HG02884 (cell line): ENCODE results near the gene NTNG1.
"Not testable (repeated sequence)": the region's sequence is repeated elsewhere in the genome, so short reads cannot be mapped to it uniquely, and the experiment has no call there.

Source experiments
- ATAC-seq: cut with Tn5 transposase; IDR thresholded peaks from one replicate; pipeline ENCODE4 v1.9.1; 2021; ENCODE audit warnings: mild to moderate bottlenecking, moderate library complexity; ENCODE audit not compliant: unreplicated experiment

The NTNG1 gene

DNA sequence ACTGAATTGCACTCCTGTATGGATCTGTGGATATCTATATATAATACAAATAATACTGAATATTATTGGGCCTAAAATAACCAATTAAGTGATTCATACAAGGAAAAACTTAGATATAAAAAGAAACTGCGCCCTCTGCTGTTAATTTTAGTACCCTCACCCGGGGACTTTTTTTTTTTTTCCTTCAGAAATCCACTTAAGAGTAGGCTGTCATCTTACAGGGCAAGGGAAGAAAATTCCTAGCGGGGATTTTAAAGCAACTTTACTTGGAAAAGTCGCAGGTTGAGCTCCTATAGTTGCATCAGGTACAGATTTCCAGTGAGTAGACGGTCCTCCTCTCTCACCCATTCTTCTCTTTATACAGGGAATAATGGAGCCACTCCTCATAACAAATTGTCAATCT is 1.3 kb downstream of the NTNG1 start:
- ATAC-seq = no peak

DNA sequence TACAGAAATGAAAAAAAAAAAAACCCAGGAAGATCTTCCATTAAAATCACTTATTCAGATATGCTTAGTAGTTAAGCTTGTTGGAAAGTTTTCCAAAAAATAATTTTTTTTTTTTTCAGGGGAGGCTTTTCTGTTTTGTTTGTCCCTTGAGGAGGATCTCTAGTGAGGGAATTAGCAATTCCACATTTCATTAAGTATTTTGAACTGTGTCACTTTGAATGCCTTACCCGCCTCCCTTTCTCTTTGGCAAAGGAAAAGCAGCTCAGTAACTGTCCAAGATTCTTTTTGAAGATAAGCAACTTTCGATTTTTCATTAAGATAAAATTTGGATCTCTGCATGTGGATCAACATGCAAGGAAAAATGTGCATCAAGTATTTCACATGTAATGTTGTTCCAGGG is 1.8 kb downstream of the NTNG1 start:
- no peak for ATAC-seq

DNA sequence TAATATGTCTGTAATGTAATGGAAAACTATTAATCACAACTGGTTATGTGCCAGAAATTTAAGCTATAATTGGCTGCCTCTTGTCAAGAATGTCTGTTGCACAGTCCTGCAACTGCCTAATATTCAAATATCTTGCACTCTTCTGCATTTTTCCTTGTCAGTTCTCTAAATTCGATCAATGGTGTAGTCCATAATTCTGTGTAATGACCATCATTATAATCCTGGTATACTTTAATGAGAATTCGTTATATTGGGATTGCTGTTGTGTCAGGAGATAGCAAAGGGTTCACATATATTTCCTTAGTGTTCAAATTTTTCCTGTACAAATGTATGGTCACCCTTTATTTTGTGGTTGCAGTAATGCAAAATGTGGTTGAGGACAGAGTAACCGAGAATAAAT is 4.8 kb downstream of the NTNG1 start:
- ATAC-seq = no peak

DNA sequence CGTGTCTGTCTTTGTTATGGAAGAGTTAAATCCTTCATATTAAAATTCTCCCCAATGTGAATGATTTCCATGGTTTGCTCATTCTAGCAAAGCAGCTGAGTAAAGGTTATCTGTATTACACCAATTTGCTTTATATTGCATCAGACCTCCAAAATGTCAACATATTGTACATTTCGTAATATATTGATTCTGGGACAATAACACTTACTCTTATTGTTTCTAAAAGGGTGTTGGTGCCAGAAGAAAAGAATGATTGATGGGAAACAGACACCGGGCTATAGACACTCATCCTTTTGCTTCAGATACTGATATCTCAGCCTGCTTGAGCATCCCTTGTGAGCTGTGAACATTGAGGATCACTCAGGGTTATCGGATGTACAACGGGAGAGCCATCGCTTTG is 7.0 kb downstream of the NTNG1 start:
- ATAC-seq = no peak

DNA sequence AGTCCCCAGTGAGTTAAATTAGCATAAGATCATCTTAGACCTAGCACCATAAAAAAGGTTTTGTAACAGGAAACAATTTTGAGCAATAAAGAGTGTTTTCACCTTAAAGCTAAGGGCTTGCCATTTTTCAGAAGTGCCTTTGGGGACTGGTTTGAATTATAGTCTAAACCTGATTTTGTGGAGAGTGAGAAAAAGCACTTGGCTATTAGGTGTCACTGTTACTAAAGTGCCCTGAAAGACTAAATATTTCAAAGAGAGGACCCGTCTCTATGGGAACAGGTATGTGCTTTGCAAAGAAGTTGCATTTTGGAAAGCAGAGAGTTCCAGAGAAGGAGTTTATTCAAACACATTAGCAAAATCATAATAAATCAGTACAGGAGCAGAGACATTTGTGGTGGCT is 9.1 kb downstream of the NTNG1 start:
- ATAC-seq = no peak

DNA sequence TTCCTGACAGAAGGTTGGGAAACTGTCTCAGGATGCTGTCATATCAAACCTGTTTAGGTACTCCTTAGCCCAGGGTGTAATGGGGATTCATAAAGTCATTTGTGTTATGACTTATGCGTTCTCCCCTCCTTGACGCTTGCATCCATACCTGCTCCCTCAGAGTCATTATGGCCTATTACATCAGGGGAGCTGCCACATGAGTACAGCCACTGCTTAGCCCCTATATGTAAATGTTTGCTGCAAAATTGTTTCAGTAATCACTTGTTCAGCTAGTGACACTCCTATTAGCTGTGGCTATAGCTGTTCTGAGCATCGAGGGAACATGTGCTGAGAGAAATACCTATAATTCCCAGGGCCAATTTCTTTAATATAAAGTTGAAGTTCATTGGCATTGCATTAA is 10.5 kb downstream of the NTNG1 start:
- ATAC-seq = no peak

DNA sequence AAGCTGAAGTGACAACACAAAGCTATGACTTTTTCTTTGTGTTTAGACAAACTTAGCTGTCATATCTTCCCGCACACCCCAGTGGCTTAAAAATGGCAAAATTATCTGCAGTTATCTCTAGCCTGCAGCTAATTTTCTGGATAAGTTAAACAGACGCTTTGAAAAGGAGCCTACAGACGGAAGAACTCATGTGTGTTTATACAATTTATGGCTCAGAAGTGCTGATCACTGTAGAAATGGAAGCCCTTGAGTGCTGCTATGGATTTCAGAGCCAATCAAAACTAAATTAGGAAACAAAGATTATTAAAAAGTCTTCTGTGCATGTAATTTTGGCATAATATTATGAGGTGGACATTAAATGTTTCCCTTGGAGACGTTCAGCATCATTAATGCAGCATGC is 11.6 kb downstream of the NTNG1 start:
- ATAC-seq = no peak

DNA sequence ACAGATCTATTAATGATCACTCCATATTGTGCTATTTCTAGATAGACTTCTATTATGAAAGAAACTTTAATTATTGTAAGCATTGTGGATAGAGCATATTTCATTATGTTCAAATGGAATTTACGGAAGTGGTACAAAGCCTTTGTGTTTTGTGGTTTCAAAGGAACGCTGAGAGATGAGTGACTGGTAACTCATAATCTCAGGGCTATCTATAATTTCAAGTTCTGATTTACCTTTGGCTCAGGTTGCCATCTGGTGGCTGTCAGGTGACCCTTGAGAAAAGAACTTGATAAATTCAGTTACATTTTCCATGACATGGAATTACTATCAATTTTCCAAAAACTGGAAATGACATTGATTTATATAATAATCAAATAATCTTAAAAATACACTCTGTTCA is 12.2 kb downstream of the NTNG1 start:
- no peak for ATAC-seq

DNA sequence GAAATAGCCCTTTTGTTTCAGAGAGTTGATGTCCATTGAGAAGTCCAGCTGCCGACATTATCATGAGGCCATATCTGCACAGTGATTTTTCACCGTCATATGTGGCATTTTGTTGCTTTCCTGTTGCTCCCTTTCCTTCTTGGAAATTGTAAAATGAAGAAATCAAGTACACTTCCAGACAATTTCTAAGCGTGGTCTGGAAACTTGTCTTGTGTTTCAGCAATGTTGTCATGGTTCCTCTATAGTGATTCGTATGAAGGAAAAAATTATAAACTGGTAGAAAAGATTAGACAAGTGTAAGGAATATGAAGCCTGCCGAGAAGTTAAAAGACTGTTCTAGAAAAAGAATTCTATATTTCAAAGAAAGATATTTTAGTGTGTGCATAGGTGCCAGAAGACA is 17.7 kb downstream of the NTNG1 start:
- no peak for ATAC-seq

DNA sequence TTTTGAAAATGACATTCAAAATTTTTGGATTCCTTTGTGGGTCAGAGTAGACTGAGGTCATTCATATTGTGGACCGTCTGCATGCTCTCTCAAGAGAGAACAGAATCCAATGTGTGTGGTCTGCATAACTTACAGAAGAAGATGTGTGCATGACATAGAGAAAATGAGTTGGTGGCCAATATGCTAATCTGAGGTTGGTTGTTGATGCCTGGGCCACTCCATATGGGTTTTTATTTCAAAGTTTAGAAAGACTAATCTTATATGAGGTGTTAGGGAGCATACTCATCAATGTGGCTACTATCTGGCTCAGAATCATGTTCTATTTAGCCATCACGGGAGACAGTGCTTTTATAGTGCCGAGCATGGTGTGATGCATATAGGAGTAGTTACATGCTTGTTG is 18.2 kb downstream of the NTNG1 start:
- ATAC-seq = no peak

DNA sequence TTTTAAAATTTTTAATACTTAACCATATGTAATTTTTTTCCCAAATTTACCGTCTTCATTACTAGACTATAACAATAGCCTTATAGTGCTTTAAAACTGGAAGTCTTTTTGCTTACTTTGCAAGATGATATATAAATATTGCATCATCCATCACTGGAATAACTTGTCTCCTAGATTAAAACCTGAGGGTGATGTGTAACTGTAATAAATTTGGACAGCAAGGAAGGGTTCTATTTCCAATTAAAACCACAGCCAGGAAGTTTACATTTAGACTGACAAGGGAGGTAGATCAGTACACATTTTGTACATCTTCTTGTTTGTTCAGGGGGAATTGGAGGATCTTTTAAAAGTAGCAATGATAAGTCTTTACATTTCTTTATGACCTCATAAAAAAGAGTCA is 21.9 kb downstream of the NTNG1 start:
- ATAC-seq = no peak

DNA sequence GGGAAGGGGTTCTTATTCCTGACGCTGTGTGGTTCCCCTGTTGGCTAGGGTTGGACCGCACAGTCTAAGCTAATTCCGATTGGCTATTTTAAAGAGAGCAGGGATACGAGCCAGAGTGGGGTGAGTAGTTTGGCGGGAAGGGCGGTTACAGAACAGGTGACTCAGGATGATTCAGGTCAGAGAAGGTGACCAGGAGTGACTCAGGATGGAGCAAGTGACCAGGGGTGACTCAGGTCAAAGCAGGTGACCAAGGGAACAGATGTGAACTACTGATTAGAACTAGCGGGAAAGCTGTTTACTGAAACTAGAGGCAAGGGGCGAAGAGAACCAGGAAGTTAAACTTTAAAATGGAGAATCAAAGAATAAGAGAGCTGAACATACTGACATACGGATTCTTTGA is 24.1 kb downstream of the NTNG1 start:
- ATAC-seq = not testable (repeated sequence)

DNA sequence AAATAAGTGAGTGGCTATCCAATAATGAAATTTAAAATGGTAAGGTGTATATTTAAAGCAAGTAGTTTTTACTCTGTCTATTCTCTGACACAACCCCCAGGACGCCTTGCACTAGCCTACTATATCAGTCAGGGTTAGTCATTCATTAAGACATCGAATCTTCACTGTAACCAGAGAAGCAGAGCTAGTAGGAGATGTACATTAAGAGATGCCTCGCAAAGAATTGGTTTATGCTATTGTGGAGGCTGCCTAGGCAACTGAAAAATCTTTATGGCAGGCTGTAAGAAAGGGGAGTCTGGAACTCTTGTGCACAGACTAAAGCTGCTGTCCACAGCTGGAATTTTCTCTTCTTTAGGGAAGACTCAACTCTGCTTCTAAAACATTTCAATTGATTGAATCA is 28.8 kb downstream of the NTNG1 start:
- ATAC-seq = no peak

DNA sequence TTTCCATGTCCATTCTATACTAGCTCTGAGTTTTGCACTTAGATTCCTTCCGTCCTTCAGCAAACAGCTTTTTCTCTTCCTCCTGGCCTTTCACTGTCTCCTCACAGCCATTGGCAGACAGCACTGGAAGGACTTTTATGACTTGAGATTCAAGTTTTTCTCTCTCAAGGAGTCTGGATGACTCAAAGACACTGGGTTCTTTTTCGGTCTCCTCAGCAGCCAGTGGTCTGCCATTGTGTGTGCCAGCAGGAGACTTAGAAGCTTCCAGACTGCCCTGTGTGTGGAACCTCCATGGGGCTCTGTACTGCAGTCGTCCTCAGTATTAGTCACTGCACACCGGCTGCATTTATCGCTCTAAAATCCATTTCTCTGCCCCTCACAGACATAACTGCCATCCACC is 30.5 kb downstream of the NTNG1 start:
- no peak for ATAC-seq

DNA sequence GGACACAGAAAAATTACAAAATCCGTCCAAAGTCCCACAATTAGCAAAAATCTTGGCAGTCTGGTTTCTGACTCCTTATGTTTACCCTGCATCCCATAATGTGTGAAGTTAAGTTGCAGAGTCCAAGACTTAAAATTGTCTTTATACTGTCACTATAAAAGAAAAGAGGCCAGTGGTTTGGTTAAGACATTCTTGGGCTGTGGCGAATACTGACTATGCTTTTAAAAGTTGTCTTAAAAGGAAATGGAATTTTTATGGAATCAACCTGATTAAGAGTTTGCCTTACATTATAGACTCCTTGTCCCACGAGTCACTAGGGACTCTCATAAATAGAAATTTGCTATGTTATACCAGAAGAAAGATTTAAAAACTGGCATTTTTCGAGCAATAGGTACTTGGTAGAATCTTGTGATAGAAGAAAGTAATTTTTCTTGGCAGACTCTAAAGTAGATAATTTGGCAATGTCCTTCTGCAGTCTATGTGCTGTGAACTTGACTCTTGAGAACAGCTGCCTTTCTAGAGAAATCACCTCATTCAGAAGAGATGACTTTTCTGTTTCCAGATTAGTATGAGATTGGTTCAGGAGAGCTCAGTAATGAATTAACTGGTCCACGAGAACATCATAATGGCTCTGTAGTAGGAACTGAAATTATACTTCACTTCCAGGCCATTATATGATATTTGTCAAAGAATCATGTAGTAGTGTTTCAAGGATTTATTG is 31.8 kb downstream of the NTNG1 start:
- no peak for ATAC-seq

DNA sequence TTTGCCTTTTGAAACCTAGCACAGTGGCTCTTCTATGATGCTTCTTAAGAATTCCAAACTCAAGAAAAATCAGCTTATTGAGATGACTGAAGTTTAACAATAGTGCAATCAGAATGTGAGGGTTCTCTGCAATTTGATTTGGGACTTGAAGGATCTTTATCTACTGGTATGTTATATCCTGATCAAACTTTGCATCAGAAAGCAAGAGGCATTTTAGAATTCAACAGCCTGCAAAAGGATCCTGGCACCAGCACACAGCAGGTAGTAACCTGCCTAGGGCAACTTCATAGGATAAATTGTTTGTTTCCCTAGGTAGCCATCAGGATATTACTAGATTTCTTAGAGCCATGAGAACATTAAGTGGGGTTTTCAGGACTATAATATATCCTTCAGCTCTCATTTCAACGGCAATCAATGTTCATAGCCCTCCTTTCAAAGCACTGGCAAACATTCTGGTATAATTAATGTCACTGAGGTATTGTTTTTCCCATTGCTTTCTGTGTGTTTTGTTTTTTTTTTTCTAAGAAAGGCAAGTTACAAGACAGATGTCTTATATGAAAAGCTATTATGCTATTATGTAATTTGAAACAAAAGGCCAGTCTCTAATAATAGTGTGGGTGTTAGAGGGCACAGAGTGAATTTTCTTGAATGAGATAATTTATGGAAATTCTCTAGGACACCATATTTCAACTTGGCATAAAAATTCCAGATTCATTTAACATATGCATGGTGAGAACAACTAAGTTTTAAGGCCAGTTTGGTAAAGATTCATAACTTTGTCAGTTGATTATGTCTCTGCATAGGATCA is 34.5 kb downstream of the NTNG1 start:
- ATAC-seq = no peak

DNA sequence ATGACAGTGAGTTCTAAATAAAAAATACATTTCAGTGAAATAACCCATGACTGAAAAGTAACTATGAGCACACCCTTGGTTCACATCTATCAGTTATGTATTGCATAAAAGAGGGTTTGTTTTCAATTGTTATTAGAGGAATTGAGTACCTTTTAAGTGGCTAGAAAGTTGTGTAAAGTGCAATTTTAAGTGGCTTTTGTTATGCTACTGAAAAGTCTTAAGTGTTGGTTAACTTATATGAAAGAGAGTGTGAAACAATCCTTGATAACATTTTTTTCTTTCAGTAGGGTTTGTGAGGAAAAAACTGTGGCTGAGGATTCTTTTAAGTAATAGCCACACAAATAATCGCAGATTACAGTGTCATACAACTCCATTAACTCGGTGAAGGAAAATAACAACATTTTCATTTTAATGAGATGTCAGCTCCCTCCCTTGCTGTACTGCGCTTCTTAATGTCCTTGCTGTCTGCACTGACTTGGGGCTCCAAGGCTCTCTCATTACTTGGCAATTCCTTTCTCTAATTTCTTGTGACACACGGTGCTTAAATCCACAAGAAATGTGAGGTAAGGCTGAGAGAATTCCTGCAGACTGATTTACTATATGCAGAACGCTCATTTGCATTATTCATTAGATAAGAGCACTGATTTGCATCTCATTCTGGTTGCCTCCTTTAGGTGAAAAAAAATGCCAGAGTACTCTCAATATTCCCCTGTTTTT is 40.6 kb downstream of the NTNG1 start:
- ATAC-seq = no peak

DNA sequence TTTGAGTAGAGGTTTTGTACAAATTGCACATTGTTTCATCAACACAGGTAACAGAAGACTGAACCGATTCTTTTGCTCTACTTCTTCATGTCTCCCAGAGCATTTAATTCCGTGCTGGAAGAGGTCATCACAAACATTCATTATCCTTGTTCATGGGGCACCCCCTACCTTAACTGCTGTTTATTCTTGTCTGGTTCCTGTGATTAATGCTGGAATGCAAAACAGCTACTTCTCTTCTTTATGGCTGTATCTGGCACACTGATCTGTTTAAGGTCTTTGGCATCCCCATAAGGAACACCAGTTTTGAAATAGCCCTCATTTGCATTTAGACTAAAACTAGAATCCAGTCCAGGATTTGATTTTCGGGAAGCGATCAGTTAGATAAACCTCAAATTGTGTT is 42.2 kb downstream of the NTNG1 start:
- no peak for ATAC-seq

DNA sequence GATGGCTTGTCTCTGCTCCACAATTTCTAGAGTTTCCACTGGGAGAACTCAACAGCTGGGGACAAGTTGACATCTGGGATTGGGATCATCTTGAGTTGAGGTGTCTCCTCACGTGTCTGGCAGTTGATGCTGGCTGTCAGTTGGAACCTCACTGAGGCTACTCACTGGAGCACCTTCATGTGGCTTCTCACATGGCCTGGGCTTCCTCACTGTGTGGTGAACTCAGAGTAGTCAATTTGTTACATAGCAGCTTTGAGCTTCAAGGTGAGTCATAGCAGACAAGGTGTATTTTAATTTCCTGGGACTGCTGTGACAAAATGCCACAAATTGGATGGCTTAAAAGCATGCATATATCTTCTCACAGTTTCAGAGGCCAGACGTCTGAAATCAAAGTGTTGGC is 44.0 kb downstream of the NTNG1 start:
- ATAC-seq = no peak

DNA sequence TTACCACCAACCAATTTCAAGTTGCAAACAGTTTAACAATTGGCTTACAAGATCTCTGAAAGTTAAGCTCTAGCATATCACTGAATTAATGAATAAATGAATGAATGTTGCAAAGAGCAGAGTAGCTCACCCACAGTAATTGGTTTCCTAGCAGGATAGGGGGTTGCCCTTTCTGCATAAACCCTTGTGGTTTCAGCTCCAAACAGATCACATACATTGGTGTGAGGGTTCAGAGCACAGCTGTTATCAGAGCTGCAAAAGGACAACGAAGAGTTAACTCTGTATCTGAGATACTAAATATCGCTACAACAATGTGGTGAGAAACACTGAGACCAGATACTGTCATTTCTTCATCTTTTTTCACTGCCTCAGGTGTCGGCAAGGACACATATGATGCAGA is 46.6 kb downstream of the NTNG1 start:
- no peak for ATAC-seq

DNA sequence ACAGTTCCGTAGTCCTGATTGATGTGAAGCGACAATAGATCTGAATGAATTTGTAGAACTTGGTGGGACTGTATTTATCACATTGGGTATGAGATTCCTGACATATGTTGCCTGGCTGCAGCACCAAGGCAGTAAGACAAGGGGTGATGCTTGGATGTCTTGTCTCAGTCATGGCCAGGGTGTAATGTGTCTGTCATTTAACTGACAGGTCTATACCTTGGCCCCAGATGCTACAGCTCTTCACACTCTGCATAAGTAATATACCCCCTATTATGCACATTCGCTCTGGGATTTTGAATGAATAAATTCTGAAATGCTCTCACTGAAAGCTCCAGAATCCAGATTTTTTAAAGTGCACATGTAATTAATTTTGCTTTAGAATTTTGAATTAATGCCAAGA is 47.3 kb downstream of the NTNG1 start:
- ATAC-seq = no peak

DNA sequence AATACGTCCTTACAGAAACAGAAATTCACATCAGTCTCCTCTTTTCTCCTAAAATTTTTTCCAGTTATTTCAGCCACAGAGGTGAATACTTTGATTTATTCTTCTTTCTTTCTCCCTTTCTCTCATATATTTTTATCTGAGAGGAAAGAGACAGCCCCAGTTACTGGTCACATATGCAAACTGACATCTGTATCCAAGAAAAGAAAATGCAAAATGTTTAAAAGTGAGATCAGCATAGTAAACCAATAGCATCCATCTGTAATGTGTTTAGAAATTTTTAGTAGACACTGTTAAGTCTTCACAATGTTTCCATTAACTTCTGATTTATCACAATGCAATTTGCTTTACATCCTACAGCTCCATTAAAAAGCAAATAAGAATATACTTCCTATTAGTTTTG is 53.5 kb downstream of the NTNG1 start:
- no peak for ATAC-seq
